ENCODE data around the gene ZG16B.

GRCh38 chr16:2808181-2808580 is 21.9 kb upstream of the ZG16B start:
- TF ChIP-seq CTCF (IDR thresholded peaks at IDR 0.05): no peak
- TF ChIP-seq POLR2A (IDR thresholded peaks at IDR 0.05): no peak
- TF ChIP-seq EP300 (IDR thresholded peaks at IDR 0.05): no peak
